H1 (cell line): Measurements from ENCODE around the gene ATP2B3. TPM values are rescaled to one million over a fixed set of nuclear protein-coding genes. Genes with fewer than 3 reads are reported as not detected.

Source experiments
- CTBP2 ChIP-seq: IDR thresholded peaks from 2 replicates; pipeline ENCODE4 v1.7.0; 2011; ENCODE audit warnings: borderline replicate concordance, mild to moderate bottlenecking, moderate library complexity, mixed read lengths, low read length; ENCODE audit not compliant: insufficient read depth, insufficient read length
- KDM1A ChIP-seq: fragments of 200-600, 300-600 bp; sonication (generic); IDR thresholded peaks from 2 replicates; pipeline ENCODE4 v1.7.1; 2016; ENCODE audit warnings: mild to moderate bottlenecking, low read length, borderline replicate concordance
- SP4 ChIP-seq: IDR thresholded peaks from 2 replicates; pipeline ENCODE4 v1.6.1; 2012; ENCODE audit warnings: low read length, inconsistent platforms
- YY1 ChIP-seq: IDR thresholded peaks from 2 replicates; pipeline ENCODE4 v1.6.1; 2011; ENCODE audit warnings: low read depth, mild to moderate bottlenecking, low read length
- polyA plus RNA-seq, 7 experiments: library from polyadenylated mRNA; depleted of rRNA in 3 of 7; stranded (reverse) in 5 of 7; unstranded in 2 of 7; fragments of >200 nt in 5 of 7; fragments of 200-250 nt in 2 of 7; gene quantifications; 1 replicate in 5 of 7; 2 replicates in 1 of 7; 4 replicates in 1 of 7; pipeline versions ENCODE4 v1.2.1 to v1.2.3, GENCODE V29; 2011 to 2013; ENCODE audit warnings: missing spikeins in 2 of 7, mixed read lengths in 2 of 7
- total RNA-seq: library from RNA; stranded (reverse); fragmentation: NEBNext Ultra II Directional; extraction: Animal tissue kit (Norgen Biotek cat#: 25700); gene quantifications from 2 replicates; pipeline ENCODE4 v1.2.1, GENCODE V29; 2021

The ATP2B3 gene
- total and polyA plus RNA-seq, 2 of the 8 experiments (the other 6 are each of a cell fraction or from before 2014, with no cell fraction given), result 0.14 to 0.19 TPM

GRCh38 chrX:153468008-153468580 is 49.3 kb upstream of the ATP2B3 start (continued):
- TF ChIP-seq CTBP2 (no peak), KDM1A (no peak), SP4 (no peak), YY1 (no peak)
